LNCaP clone FGC (cell line): Measurements from ENCODE around the gene EVI5L.

Experiments
- DNase-seq: peaks from one replicate; pipeline ENCODE4 v3.0.0-alpha.2; 2011; ENCODE audit warnings: low read depth
- H3K4me3 ChIP-seq: 2 replicates; pipeline ENCODE4 v1.5.1; 2011; ENCODE audit warnings: mild to moderate bottlenecking, low read depth, low read length, control low read depth
- CTCF ChIP-seq: IDR thresholded peaks from 2 replicates; pipeline ENCODE4 v1.5.1; 2012; ENCODE audit warnings: mild to moderate bottlenecking; ENCODE audit not compliant: control insufficient read depth, insufficient read depth; ENCODE audit errors: extremely low read depth

Gene EVI5L

GRCh38 chr19:7913652-7914051 lies 83.6 kb downstream of the EVI5L start:
- H3K4me3 ChIP-seq: no peak overlapping the region
- no peak for DNase-seq
- no peak for TF ChIP-seq CTCF

GRCh38 chr19:7914099-7914498 lies 84.1 kb downstream of the EVI5L start:
- no peak for DNase-seq
- no peak overlapping the region for H3K4me3 ChIP-seq
- no peak for TF ChIP-seq CTCF
